ENCODE results near the gene NDUFAF8. TPM values are rescaled to one million over a fixed set of nuclear protein-coding genes. Genes with fewer than 3 reads are reported as not detected.

The NDUFAF8 gene
- polyA plus RNA-seq, 4 donors: 42.8 to 68.4 (median 55.4) TPM

GRCh38 chr17:81237591-81238489, 1.3 kb upstream of the NDUFAF8 start:
- no peak for DNase-seq (ENCODE audit: low read depth in 4 of 4, low spot score in 2 of 4)

GRCh38 chr17:81238490-81238814, 666 bp upstream of the NDUFAF8 start:
- no peak for DNase-seq (ENCODE audit: low read depth in 4 of 4, low spot score in 2 of 4)

- no peak for DNase-seq (ENCODE audit: low read depth in 4 of 4, low spot score in 2 of 4)
Observed at GRCh38 chr17:81239714-81240555, 817 bp downstream of the NDUFAF8 start.

GRCh38 chr17:81240761-81241160, 1.6 kb downstream of the NDUFAF8 start:
- DNase-seq (ENCODE audit: low read depth in 4 of 4, low spot score in 2 of 4): no peak

DNA sequence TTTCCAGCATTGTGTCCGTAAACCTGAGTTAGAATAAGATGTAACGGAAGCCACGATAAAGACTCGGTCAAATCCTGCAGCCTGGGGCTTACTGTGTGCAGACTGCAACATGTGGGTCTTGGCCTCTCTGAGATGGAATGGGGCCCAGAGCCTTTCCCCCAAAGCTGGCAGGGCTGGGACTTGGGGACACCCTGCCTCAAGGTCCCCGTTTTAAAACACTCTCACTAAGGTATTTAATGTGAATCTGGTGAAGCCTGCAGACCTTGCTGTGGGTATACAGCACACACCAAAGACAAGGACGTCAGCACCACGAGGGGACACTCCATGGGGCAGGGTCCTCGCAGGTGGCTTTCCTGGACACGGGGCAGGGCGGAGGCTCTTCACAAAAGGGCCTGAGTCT, 2.1 kb downstream of the NDUFAF8 start:
- no peak for DNase-seq (ENCODE audit: low read depth in 4 of 4, low spot score in 2 of 4)

DNA sequence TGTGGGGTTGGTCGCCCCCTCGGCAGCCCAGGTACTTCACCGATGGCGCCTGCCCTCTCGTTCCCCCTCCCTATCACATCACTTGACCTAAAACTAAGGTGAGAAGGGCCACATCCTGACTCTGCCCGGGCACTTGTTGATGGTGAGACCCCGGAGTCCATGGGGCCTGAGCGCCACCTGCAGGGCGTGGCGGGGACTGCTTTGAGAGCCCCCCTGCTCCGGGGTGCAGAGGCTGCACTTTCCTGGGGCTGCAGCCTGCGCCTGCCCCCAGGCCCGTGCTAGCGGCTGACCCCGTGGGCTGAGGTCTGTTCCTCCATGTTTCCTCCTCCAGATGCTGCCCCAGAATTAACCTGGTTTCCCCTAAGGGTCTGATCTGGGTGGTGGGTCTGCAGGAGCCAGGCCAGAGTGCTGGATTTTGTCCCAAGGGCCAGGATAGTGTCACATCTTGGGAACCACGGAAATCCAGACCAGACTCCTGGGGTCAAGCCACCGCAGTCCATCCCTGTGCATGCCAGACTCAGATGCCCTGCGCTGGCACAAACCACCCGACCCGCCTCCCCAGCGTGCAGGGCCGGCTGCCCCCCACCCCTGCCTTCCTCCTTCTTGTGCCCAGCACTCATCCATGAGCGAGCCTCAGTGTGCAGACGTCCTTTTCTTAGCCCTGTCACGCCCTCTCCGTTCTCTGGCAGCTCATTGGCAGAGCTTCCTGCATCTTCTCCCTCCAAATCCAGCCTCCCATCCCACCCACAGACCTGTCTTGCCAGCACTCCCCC, 2.7 kb downstream of the NDUFAF8 start:
- DNase-seq (ENCODE audit: low read depth in 4 of 4, low spot score in 2 of 4): no peak

DNA sequence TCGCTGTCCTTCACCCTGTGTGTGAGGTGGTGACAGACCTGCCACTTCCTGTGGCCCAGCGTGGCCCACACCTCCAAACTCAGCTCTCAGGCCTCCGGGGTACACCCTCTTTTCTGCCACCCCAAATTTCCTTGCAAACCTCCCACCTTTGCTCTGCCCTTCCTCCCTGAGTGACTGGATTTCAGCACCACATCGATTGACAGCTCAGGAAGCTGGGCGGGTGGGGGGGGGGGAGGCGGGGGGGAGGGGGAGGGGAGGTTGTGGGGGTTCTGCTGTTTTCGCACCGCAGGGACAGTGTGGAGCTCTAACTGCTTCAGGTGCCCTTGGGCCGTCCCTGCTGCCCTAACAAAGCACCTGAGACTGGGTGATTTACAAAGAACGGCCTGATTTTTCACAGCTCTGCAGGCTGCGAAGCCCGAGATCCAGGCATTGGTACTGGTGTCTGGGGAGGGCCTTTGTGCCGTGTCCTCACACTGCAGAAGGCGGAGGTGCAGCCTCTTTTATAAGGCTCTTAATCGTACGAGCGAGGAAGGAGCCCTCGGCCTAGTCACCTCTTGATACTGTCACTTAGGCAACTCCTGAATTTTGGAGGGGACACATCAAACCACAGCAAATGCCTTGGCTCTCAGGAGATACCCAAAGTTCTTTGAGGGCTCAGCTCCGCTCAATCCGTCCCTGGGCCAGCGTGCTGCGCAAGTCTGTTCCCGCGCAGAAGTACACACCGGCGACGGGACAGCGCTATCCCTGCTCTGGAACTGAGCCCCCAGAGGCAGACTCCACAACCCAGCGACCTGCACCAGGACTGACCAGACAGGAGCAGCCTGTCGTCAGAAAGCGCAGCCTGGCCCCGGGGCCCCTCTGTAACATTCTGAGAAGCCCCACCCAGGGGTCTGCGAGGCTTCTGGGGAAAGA, 3.6 kb downstream of the NDUFAF8 start:
- no peak for DNase-seq (ENCODE audit: low read depth in 4 of 4, low spot score in 2 of 4)

DNA sequence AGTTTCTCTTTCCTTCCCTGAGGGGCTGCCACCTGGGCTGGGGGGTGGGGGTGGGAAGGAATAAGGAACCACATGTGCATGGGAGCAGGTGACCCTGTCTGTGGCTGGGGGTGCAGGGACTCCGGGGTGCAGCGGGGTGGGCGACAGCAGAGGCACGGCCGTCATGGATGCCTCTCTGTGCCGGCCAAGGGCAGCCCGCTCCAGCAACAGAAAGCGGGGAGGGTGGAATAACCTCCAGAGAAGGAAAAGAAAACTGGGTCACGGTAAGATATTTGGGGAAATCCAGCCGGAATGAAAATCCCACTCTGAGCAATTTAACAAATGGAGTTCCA, 4.2 kb downstream of the NDUFAF8 start:
- no peak for DNase-seq (ENCODE audit: low read depth in 4 of 4, low spot score in 2 of 4)

DNA sequence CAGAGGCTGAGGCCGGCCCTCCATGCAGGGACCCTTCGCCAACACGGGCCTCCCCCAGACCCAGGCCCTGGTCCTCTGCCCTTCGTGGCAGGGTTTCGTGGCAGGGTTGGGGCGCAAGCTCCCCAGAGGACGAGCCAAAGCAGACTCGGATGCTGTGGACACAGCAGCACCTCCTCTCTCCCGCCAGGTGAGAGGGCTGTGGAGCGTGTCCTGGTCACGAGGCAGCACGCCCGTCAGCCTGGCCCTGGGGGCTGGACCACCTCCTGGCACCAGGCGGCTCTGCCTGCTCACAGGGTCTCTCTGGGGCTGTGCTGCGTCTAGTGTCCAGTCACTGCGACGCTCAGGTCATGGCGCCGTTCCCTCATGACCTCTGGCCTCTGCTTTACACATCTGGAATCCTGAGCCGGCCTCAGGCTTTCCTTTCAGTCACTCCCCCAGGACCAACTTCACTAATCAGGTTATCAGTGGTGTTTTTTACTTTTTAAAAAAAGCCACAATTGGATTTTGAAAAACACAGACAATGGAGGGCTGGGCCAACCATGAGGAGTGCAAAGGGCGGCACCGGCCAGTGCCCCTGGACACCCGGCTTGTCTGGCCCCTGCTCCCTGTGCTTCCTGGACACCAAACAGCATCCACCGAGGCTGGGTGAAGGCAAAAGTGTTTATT, 5.4 kb downstream of the NDUFAF8 start:
- DNase-seq (ENCODE audit: low read depth in 4 of 4, low spot score in 2 of 4): no peak

GRCh38 chr17:81245024-81245664, 6.0 kb downstream of the NDUFAF8 start:
- no peak for DNase-seq (ENCODE audit: low read depth in 4 of 4, low spot score in 2 of 4)

- no peak for DNase-seq (ENCODE audit: low read depth in 4 of 4, low spot score in 2 of 4)
Observed at GRCh38 chr17:81245665-81246342, 6.7 kb downstream of the NDUFAF8 start.

DNA sequence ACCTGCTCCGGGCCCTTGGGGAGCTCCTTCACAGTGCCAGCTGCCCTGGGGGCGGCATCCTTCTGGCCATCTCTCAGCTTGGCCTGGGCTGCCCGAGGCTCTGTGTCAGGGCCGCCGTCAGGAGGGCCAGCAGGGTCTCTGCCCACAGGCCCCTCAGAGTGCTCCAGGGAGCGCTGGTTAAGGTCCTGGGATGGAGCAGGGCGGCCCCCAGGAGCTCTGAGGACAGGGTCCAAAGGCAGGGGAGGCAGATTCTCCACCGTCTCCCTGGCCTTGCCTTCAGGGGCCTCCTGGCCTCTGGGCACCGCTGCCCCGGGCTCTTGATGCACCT, 7.2 kb downstream of the NDUFAF8 start:
- no peak for DNase-seq (ENCODE audit: low read depth in 4 of 4, low spot score in 2 of 4)

DNA sequence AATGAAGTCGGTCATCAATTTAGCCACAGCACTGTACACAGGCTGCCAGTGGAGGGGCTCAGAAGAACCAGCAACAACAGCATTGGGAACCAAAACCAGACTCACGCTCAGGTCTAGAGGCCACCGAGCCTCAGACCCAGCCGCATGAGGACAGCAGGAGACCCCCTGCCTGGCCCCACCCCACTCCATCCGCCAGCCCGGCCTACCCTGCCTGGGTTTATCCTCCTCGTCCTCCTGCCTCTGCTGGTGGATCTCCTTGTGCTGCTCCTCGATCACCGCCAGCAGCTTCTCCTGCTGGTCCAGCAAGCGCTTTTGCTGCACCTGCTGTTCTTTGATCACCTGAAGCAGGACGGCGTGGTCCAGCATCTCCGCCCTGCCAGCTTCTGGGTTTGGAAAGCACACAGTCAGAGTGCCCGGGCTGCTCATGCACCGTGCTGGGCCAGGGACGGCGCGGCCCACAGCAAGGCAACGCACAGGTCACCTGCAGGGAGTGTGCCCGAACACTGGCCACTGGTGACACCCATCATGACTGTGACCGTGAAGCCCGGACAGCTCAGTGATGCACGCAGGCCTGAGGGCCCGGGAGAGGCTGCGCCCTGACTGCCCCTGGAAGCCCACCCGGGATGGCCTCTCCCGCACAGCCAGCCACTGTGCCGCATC, 7.7 kb downstream of the NDUFAF8 start:
- DNase-seq (ENCODE audit: low read depth in 4 of 4, low spot score in 2 of 4): no peak

DNA sequence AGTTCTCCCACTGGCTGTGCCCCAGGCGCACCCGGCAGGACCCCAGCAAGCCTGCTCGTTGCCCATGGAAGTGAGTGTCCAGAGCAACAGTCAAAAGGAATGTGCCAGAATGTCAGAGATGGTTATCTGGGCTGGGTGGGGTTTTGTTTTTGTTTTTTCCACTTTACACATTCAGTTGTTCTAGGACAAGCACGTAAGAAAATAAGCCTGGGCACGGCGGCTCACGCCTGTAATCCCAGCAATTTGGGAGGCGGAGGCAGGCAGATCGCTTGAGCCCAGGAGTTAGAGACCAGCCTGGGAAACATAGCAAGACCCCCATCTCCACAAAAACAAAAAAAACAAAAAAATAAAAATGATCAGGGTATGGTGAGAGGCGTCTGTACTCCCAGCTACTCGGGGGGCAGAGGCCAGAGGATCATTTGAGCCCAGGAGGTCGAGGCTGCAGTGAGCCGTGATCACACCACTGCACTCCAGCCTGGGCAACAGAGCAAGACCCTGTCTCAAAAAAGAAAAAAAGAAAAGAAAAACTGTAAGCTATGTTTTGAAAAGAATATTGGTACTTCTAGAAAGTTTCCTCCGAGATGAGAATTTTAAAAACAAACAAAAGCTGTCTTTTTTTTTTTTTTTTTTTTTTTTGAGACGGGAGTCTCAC, 8.3 kb downstream of the NDUFAF8 start:
- DNase-seq (ENCODE audit: low read depth in 4 of 4, low spot score in 2 of 4): no peak

DNA sequence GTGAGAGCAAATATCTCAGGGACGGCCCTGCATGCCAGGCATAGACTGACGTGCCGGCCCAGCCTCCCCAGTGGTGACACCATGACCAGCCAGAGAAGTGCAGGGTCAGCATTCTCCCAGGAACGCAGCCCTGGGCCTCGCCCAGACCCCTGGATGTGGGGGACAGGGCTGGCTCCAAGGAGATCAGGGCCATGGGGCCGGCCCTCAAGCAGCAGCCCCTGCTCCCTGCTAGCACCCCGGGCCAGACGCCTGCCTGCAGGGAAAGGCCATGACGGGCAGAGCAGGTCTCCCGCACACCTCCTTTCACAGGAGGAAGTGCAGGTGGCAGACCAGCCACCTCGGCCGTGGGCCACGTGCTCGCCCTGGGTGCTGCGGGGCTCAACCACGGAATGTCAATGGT, 9.5 kb downstream of the NDUFAF8 start:
- DNase-seq (ENCODE audit: low read depth in 4 of 4, low spot score in 2 of 4): no peak

DNA sequence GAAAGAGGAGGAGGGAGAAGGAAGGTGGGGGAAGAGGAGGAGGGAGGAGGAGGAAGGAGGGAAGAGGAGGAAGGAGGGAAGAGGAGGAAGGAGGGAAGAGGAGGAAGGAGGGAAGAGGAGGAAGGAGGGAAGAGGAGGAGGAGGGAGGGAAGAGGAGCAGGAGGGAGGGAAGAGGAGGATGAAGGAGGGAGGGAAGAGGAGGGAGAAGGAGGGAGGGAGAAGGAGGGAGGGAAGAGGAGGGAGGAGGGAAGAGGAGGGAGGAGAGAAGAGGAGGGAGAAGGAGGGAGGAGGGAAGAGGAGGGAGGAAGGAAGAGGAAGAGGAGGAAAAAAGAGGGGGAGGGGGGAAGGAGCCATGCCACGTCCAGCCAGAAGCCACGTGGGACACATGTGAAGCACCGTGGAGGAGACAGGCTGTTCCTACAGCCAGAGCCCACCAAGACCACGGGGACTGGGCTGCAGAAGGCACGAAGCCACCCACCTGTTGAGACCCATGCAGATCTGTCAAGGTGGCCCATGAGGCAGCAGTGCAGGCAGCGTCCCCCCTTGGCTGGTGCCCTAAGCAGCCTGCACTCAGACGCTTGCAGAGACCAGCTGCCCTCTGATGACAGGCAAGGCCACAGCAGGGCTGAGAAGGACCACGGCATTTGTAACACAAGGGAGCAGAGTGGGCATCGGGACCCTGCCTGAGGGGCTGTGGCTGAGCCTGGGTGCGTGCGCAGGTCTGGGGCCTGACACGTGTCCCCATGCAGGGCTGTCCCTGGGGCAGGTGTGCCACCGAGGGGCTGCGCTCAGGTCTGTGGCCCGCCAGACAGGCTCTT, 10.3 kb downstream of the NDUFAF8 start:
- DNase-seq (ENCODE audit: low read depth in 4 of 4, low spot score in 2 of 4): no peak

Measured in left renal cortex interstitium (tissue), 4 donors.